ENCODE results near the gene SORCS2. TPM values are rescaled to one million over a fixed set of nuclear protein-coding genes. Genes with fewer than 3 reads are reported as not detected.

Gene SORCS2
- total RNA-seq, 2 donors from 2014 or later = 1.0 to 4.4 TPM

DNA sequence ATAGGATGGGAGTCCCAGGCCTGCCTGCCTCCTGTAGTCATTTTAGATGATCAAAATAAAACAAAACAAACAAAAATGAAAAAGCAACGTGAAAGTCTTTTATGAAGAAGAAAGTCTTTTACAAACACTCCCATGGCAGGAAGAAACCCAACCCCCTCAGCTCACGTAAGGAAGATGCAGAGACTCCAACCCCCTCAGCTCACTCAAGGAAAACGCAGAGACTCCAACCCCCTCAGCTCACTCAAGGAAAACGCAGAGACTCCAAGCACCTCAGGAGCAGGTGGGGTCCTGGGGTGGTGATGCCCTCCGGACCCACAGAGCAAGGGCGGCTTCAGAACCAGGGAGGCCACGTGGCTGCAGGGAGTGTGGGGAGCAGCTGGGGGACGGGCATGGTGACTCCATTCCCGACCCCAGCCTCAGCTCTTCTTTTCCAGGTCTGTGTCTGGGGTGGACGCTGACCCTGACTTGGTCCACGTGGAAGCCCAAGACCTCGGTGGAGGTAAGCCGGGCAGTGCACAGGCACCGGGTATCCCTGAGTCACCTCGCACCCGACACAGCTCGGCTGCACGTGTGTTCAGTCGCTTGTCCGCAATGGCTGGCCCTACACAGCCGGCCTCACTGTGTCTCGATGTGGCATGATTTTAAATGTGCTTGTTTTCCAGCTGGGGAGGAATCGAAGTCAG lies 468.9 kb downstream of the SORCS2 start:
- Histone ChIP-seq H3K9me3 (no peaks in the 10 kb centered on the region), H3K4me3 (no peak overlapping the region), H3K27ac (no peak overlapping the region), H3K27me3 (replicated peaks; ENCODE audit: insufficient read depth) (no peaks in the 10 kb centered on the region), H3K36me3 (no peaks in the 10 kb centered on the region), H3K4me1 (replicated peaks) (no peaks in the 10 kb centered on the region)
- intact Hi-C loops (cut with DNase I) = no loop called here
- 86% methylated on average over 23 of the region's 23 CpGs for WGBS
- DNase-seq (ENCODE audit: low spot score) = no peak
- TF ChIP-seq POLR2A (IDR thresholded peaks at IDR 0.05) (no peak), CTCF (IDR thresholded peaks at IDR 0.05) (no peak), POLR2AphosphoS5 (IDR thresholded peaks at IDR 0.05) (no peak)

- no peak for TF ChIP-seq POLR2A (IDR thresholded peaks at IDR 0.05)
- TF ChIP-seq CTCF (IDR thresholded peaks at IDR 0.05) = no peak
- no peak for TF ChIP-seq POLR2AphosphoS5 (IDR thresholded peaks at IDR 0.05)
- no peaks in the 10 kb centered on the region for H3K4me1 ChIP-seq (replicated peaks)
- no peak overlapping the region for H3K4me3 ChIP-seq
- no peaks in the 10 kb centered on the region for H3K36me3 ChIP-seq
- DNase-seq (ENCODE audit: low spot score) = no peak
- no peaks in the 10 kb centered on the region for H3K27me3 ChIP-seq (replicated peaks; ENCODE audit: insufficient read depth)
- no peak overlapping the region for H3K27ac ChIP-seq
- intact Hi-C loops (cut with DNase I) = no loop called here
- H3K9me3 ChIP-seq = no peaks in the 10 kb centered on the region
- 77% methylated on average over 11 of the region's 13 CpGs for WGBS
These were observed 469.6 kb downstream of the SORCS2 start for GRCh38 chr4:7661846-7662506.

DNA sequence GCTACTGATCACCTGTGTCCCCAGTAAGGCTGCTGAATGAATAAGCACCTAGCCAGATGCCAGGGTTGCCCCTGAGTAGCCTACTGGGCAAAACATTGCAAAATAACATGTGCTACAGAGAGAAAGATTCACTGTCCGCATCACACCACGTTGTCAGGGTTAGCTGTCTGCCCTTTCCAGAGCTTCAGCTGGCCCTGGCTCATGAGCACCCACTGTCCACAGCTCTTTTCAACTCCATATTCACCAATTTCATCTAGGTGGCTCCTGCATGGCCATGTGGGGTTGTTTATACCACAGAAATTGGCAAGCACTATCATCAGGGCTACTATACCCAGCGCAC lies 470.1 kb downstream of the SORCS2 start:
- DNase-seq (ENCODE audit: low spot score) = no peak
- H3K4me1 ChIP-seq (replicated peaks) = no peaks in the 10 kb centered on the region
- intact Hi-C loops (cut with DNase I) = no loop called here
- no peak overlapping the region for H3K27ac ChIP-seq
- no peak overlapping the region for H3K4me3 ChIP-seq
- TF ChIP-seq CTCF (IDR thresholded peaks at IDR 0.05) = no peak
- no peak for TF ChIP-seq POLR2AphosphoS5 (IDR thresholded peaks at IDR 0.05)
- no peak for TF ChIP-seq POLR2A (IDR thresholded peaks at IDR 0.05)
- H3K36me3 ChIP-seq = no peaks in the 10 kb centered on the region
- no peaks in the 10 kb centered on the region for H3K27me3 ChIP-seq (replicated peaks; ENCODE audit: insufficient read depth)
- H3K9me3 ChIP-seq = no peaks in the 10 kb centered on the region
- WGBS = 94% methylated on average over 3 of the region's 3 CpGs

DNA sequence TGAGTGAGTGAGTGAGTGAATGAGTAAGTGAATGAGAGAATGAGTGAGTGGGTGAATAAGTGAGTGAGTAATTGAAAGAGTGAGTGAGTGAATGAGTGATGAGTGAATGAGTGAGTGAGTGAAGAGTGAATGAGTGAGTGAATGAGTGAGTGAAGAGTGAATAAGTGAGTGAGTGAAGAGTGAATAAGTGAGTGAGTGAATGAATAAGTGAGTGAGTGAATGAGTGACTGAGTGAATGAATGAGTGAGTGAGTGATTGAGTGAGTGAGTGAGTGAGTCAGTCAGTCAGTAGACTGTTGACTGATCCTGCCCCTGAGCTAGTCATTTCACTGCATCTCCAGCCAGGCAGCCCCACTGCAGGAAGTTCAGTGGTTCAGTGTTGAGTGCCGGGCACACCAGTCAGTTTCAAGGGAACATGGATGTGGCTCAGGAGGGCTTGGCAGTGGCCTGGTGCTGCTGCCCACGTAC lies 470.8 kb downstream of the SORCS2 start:
- no peak for TF ChIP-seq POLR2AphosphoS5 (IDR thresholded peaks at IDR 0.05)
- no peak for TF ChIP-seq POLR2A (IDR thresholded peaks at IDR 0.05)
- TF ChIP-seq CTCF (IDR thresholded peaks at IDR 0.05) = no peak
- H3K36me3 ChIP-seq = no peaks in the 10 kb centered on the region
- intact Hi-C loops (cut with DNase I) = no loop called here
- H3K4me3 ChIP-seq = no peak overlapping the region
- WGBS = 61% methylated on average over 2 of the region's 2 CpGs
- H3K4me1 ChIP-seq (replicated peaks) = no peaks in the 10 kb centered on the region
- no peaks in the 10 kb centered on the region for H3K9me3 ChIP-seq
- no peak for DNase-seq (ENCODE audit: low spot score)
- no peak overlapping the region for H3K27ac ChIP-seq
- no peaks in the 10 kb centered on the region for H3K27me3 ChIP-seq (replicated peaks; ENCODE audit: insufficient read depth)

- H3K4me1 ChIP-seq (replicated peaks) = no peaks in the 10 kb centered on the region
- no peaks in the 10 kb centered on the region for H3K9me3 ChIP-seq
- H3K36me3 ChIP-seq = no peaks in the 10 kb centered on the region
- DNase-seq (ENCODE audit: low spot score) = no peak
- TF ChIP-seq POLR2AphosphoS5 (IDR thresholded peaks at IDR 0.05) = no peak
- TF ChIP-seq POLR2A (IDR thresholded peaks at IDR 0.05) = no peak
- no peak for TF ChIP-seq CTCF (IDR thresholded peaks at IDR 0.05)
- H3K27me3 ChIP-seq (replicated peaks; ENCODE audit: insufficient read depth) = no peaks in the 10 kb centered on the region
- intact Hi-C loops (cut with DNase I) = no loop called here
- 91% methylated on average over 18 of the region's 20 CpGs for WGBS
- no peak overlapping the region for H3K27ac ChIP-seq
- no peak overlapping the region for H3K4me3 ChIP-seq
These were observed 471.8 kb downstream of the SORCS2 start for GRCh38 chr4:7664106-7664505.

Measured in prostate gland (tissue), 2 donors.